Amygdala (tissue), 56 donors: ENCODE measurements around the gene MOB4.
"Not testable (repeated sequence)": the region's sequence is repeated elsewhere in the genome, so short reads cannot be mapped to it uniquely, and the experiment has no call there.

ENCODE experiments used
- DNase-seq, 56 donors: peaks; one replicate each; lab custom pipeline; 2025; lab: John Stamatoyannopoulos, UW

MOB4 gene

DNA sequence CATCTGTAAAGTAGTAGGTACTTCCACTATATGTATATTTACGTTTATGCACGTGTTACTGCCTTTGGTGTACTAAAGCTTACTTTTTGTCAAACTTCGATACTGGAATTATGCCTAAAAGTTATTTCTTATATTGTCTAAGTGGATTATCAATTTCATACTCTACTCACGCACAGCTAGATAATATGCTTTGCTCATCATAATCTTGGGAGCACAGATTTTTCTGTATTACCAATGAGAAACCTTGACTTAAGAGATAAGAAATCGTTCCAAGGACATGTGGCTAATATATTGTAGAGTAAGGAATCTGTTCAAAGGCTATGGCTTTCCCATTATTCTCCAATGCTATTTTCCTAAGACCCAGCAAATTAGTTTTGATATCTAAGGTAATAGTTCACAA lies 9.2 kb upstream of the MOB4 start:
- no peak for DNase-seq

DNA sequence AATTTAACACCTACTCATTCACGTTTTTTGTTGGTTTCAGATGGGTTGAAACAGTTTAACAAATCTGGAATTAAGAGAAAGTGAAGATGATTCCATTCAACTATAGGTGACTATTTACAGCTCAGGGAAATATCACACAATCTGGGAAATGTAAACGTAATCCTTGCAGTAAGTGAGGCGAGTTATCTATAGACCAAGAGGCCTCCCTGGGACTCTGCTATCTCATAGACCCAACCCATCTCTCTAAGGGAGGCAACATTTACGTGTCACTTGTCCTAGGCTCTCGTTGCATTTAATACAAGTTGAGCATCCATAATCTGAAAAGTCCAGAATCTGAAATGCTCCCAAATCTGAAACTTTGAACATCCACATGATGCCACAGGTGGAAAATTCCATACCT lies 2.0 kb upstream of the MOB4 start:
- no peak for DNase-seq

GRCh38 chr2:197514754-197515153 lies 1.1 kb upstream of the MOB4 start:
- no peak for DNase-seq

- DNase-seq = peak in 2 of 56 donors; percentile 39 to 49
These were observed 539 bp upstream of the MOB4 start for GRCh38 chr2:197515315-197515738.

- DNase-seq = peak in 19 of 56 donors; percentile 1 to 74 (median 41)
These were observed 511 bp downstream of the MOB4 start for GRCh38 chr2:197516393-197516761.

GRCh38 chr2:197517150-197517549 lies 1.3 kb downstream of the MOB4 start:
- DNase-seq = no peak

- no peak for DNase-seq
These were observed 22.5 kb downstream of the MOB4 start for GRCh38 chr2:197538412-197538811.

- no peak for DNase-seq
These were observed 23.9 kb downstream of the MOB4 start for GRCh38 chr2:197539734-197540133.

- no peak for DNase-seq
These were observed 27.3 kb downstream of the MOB4 start for GRCh38 chr2:197543206-197543605.

GRCh38 chr2:197547163-197547900 lies 31.5 kb downstream of the MOB4 start:
- no peak for DNase-seq

- DNase-seq = no peak
These were observed 32.7 kb downstream of the MOB4 start for GRCh38 chr2:197548582-197548981.

DNA sequence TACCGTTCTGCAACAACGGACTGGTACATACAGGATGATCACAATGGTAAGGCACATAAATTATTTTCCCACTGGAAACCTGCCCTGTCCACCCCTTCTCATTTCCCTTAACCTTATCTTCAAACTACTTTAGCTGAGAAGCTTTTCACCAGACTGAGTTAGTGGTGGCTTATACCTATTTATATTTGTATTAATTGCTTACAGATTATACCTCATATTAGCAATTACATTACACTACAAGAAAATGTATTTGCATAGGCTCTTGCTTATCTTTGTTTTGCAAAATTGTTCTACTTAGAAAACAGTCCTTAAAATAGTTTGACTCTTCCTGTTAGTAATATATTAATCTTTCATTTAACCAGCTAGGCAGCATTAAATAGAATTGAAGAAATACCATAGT lies 35.4 kb downstream of the MOB4 start:
- DNase-seq = not testable (repeated sequence)

- DNase-seq = no peak
These were observed 39.6 kb downstream of the MOB4 start for GRCh38 chr2:197555467-197555866.

- no peak for DNase-seq
These were observed 40.6 kb downstream of the MOB4 start for GRCh38 chr2:197556456-197556855.

DNA sequence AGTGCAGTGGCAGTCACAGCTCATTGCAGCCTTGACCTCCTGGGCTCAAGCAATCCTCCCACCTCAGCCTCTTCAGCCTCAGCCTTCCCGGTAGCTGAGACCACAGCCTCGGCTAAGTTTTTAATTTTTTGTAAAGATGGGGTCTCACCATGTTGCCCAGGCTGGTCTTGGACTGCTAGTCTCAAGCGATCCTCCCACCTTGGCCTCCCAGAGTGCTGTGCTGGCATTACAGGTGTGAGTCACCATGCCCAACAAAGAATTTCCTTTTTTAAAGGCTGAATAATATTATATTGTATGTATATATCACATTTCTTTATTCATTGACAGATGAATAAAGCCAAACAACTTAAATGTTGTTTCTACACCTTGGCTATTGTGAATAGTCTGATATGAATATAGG lies 42.5 kb downstream of the MOB4 start:
- DNase-seq = no peak

DNA sequence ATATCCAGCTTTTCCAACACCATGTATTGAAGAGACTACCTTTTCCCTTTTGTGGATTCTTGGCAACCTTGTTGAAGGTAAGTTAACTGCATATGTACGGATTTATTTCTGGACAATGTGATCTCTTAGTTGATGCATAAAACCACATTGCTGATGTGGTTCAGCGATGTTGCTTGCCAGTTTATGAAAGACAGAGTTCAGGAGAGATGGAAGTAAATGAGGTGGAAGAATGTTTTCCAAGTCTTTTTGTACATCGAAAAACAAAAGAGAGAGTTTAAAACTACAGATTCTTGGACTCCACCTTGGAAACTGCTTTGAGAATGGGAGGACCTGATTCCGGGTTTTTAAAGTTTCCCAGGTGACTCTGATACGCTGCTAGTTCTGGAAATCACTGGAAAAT lies 43.8 kb downstream of the MOB4 start:
- no peak for DNase-seq

GRCh38 chr2:197560146-197560665 lies 44.3 kb downstream of the MOB4 start:
- no peak for DNase-seq

- no peak for DNase-seq
These were observed 55.9 kb downstream of the MOB4 start for GRCh38 chr2:197571627-197572271.

DNA sequence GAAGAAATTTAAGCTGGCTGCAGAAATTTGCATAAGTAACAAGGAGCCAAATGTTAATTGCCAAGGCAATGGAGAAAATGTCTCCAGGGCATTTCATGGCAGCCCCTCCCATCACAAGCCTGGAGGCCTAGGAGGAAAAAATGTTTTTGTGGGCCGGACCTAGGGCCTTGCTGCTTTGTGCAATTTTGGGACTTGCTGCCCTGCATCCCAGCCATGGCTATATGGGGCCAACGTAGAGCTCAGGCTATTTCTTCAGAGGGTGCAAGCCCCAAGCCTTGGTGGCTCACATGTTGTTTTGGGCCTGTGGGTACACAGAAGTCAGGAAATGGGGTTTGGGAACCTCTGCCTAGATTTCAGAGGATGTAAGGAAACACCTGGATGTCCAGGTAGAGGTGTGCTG lies 57.7 kb downstream of the MOB4 start:
- no peak for DNase-seq

DNA sequence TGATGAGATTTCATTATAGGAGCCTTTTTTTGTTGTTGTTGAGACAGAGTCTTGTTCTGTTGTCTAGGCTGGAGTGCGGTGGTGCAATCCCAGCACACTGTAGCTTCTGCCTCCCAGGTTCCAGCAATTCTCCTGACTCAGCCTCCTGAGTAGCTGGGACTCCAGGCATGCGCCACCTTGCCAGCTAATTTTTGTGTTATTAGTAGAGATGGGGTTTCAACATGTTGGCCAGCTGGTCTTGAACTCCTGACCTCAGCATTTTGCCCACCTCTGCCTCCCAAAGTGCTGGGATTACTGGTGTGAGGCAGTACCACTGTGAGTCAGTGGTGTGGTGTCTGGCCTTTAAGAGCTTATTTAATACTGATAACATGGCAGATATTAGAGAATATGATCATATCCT lies 60.1 kb downstream of the MOB4 start:
- no peak for DNase-seq

GRCh38 chr2:197576631-197577030 lies 60.8 kb downstream of the MOB4 start:
- DNase-seq = no peak

DNA sequence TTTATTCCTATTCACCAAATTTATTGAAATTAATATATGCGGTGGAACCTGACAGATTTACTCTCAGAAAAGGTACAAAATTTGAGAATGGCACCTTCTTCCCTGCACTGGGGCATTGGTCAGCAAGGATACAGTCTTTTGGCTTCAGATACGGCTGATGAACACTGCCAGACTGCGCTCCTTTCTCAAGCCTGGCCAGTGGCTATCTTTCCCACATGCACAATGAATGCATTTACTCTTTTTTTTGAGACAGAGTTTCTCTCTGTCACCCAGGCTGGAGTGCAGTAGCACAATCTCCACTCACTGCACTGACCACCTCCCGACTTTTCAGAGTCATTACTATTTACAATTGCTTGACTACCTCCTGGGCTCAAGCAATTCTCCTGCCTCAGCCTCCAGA lies 61.6 kb downstream of the MOB4 start:
- peak in 9 of 56 donors; percentile 11 to 37 (median 21) for DNase-seq
